Renal pelvis (tissue), 4 donors: ENCODE data around the gene PRKCZ. TPM values are rescaled to one million over a fixed set of nuclear protein-coding genes. Genes with fewer than 3 reads are reported as not detected.

Source experiments
- DNase-seq: peaks from one replicate; pipeline ENCODE4 v3.0.0-alpha.2; 2013
- polyA plus RNA-seq, 3 donors: library from polyadenylated mRNA; unstranded; fragments of 120-200 nt; gene quantifications; one replicate each; pipeline ENCODE4 v1.2.1, GENCODE V29; 2013; ENCODE audit not compliant: insufficient read length in 3 of 3

Gene PRKCZ
- polyA plus RNA-seq, 3 donors = 33.2 to 37.7 (median 34.5) TPM

DNA sequence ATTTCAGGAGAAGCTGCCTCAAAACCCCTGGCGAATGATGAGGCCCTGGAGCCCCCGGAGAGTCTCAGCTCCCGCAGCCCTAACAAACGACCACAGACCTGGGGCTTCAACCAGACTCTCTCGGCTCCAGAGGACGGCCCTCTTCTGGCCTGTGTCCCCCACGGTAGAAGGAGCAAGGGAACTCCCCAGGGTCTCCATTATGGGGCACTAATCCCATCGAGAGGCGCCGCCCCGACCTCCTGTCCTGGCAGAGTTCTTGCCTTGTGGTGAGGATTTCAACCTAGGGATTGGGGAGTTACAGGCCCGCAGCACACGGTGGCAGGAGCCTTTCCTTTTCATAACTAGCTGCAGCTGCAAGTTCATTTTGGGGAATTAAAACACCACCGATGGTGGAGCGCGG is 138.1 kb downstream of the PRKCZ start:
- DNase-seq = no peak

DNA sequence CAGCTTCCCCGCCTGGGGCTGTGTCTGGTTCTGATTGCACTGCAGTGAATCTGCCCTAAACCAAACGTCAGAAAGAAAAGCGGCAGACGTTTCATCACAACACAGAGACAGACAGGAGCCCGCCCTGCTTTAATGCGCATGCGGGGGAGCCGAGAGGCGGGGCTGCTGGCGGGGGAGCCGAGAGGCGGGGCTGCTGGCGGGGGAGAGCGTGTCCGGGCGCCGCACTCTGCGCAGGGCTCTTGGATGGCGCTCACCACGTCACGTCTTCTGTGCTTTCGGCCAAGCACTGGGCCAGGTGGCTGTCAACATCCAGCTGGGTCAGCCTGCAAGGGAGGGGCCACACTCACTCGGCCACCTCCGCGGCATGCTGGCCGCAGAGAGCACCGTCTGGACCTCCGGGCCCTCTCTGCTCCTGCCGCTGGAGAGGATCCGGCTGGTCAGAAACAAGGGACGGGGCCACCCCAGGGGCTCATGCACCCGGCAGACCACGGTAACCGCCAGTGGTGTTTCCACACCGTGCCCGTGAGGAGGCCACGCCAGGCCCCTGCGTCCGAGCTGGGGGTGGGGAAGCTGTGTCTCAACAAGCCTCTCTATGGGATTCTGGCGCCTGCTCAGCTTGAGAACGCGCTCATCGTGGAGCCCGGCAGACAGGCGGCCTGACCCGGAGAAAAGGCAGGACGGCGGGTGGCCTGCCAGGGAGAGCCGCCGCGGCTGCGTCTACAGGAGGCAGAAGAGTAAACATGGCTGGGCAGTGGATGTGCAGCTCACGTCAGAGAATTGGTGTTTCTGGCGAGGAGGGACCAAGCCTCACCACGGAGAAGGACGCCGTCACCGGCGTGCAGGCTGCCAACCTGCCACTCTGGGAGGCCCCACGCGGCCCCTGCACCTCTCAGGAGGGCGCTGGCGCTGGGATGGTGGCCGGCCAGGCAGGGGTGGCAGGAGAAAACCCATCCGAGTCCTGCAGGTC is 139.5 kb downstream of the PRKCZ start:
- peak; percentile 93 for DNase-seq

DNA sequence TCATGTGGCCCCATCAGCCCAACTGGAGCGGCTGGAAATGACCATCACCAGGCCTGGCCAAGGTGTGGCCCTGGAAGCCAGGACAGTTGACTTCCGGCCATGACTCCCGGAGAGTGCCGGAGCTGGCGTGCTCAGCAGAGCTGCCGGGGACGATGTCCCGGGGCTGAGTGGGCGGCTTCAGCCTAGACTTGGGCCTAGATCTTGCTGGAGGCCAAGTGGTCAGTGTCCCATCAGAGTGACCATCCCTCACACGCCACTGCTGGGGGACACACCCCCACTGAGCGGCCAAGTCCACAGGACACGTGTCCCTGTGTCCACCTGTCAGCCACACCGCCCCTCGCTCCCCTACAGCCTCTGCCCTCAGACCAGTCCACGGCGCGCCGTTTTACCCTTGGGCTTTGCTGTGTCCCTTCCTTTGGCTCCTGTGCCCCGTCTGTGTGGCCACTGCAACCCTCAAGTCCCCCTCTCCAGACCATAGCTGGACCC is 140.3 kb downstream of the PRKCZ start:
- no peak for DNase-seq

DNA sequence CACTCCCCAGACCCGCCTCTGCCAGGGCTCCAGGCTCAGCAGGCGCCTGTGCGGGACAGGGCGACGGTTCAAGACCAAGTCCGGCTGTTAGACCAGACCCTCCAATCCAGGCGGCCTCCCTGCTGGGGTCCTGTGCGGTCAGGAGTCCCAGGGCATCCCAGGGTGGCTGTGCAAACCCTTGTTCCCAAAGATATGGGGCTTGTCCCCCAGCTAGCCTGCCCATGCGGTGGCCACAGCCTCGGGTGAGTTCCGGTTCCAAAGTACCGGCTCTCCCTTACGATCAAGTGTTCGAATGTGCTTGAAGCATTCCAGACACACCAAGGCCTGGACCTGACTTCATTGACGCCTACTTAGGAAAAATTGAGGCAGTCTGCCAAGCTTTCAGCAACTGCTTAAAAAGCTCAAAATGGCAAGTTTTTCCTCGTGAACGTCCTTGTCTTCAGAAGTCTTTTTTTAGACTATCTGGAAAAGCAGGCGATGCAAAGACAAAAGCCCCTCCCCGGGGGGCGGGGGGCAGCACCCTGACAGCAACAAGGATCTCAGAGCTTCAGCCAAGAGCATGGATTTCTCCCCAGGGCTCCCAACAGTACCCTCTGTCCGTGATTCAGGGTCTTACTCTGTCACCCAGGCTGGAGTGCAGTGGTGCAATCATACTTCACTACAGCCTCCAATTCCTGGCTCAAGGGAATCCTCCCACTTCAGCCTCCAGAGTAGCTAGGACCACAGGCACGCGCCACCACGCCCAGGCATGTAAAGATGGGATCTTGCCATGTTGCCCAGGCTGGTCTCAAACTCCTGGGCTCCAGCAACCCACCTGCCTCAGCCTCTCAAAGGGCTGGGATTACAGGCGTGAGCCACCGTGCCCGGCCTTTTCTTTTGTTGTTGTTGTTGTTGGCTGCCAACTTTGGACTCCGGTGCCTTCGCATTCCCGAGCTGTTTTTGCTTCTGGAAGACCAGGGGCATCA is 142.1 kb downstream of the PRKCZ start:
- no peak for DNase-seq

DNA sequence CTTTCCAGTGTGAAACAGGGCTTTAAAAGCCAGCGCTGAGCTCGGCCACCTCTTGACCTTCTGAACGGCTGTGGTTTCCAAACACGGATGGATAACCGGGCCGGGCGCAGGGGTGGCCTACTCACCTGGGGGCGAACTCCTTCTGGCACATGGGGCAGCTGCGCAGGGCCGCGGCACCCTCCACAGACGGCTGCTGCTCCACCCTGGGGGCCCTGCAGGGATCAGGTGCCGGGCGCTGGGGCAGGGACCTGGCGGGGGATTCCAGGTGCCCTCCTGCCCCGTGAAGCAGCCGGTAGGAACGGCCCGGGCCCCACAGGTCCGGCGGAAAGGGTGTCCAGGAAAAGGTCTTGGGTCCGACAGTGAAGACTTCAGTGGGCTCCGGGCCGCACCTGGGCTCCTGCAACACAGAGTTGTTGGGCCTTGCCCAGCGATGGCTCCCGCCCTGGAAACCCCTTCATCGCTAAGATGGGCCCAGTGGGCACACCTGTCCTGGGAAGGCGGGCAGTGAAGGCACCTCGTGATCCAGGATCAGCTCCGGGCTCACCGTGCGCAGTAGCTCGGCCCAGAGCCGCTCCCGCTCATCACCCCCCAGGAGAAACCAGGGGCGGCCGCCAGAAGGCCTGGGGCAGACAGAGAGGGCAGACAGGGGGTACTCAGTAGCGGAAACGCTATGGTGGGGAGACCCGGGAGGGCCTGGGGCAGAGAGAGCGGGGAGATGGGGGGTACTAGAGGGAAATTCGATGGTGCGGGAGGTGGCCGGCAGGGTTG is 143.5 kb downstream of the PRKCZ start:
- DNase-seq = no peak

DNA sequence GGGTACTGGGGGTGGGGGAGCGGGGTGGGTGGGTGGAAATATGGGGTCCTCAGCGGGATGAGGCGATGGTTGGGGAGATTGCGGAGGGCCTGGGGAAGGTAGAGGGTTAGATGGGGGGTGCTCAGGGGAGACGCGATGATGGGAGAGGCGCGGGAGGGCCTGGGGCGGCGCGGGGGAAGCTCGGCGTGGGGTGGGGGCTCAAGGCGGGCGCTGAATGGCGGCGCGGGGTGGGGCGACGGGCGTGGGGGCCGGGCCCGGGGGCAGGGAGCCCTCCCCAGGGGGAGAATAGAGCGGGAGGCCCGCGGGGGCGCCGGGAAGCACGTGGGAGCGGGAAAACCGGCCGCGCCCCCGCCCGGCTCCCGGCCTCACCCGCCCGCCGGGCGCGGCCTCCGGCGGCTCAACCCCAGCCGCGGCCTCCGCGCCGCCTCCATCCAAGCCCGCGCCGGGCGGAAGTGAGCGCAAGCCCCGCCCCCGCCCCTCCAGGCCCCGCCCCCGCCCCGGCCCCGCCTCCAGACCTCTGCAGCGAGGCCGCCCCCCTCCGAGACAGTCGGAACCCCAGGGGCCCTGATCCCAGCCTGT is 144.2 kb downstream of the PRKCZ start, which contains the start of gene FAAP20:
Gene FAAP20 (minus strand): TSS at position 454 of the 579 bp plus-strand sequence. CDS start 23 bp downstream, at position 431.
- no peak for DNase-seq

DNA sequence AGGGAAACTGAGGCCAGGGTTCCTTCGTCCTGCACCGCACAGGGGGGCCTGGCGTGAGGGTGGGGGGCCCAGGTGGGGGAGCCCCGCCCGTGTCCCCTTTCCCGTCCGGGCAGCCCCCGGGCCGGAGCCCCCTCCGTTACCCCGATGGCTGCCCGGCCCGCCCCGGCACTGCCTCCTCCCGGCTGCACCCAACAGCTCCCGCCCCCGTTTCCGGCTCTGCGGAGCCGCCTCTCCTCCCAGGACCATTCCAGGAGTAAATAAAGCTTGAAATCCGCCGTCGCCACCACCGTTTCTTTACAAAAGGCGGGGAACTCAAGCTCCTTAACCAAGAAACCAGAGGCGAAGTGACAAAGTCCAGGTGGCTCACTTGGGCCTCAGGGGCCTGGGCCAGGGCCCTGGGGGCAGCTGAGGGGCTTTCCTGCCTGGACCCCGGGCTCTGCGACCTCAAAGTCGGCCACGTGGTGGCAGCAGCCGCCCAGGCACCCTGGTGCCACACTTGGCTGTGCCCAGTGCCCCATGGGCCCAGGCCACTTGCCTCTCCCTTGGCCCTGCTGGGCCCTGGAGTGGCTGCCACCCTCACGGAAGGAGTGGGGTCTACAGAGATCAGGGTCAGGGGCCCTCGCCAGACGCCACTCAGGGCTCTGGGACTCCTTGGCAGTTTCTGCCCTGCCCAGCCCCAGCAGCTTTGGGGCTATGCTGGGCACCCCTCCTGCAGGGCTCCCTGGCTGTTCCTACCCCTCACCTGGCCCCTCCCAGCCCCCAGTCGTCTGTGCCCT is 144.9 kb downstream of the PRKCZ start:
- peak; percentile 83 for DNase-seq

DNA sequence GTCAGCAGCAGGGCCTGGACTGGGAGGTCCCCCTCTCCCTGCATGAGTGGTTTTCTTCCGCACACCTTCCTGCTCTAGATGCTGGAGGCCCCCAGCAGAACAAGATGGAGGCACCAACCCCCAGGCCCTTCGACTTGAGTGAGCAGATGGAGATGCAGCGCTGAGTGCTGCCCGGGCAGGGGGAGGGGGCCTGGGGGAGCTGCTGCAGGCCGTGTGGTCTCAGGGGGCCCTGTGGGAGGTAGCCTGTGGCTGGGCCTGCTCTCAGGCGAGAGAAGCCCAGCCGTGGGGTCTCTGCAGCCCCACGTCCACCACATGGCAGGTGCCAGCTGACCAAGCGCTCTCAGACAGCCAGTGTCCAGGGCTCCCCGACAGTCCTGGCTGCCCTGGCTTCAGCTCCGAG is 145.6 kb downstream of the PRKCZ start:
- no peak for DNase-seq

DNA sequence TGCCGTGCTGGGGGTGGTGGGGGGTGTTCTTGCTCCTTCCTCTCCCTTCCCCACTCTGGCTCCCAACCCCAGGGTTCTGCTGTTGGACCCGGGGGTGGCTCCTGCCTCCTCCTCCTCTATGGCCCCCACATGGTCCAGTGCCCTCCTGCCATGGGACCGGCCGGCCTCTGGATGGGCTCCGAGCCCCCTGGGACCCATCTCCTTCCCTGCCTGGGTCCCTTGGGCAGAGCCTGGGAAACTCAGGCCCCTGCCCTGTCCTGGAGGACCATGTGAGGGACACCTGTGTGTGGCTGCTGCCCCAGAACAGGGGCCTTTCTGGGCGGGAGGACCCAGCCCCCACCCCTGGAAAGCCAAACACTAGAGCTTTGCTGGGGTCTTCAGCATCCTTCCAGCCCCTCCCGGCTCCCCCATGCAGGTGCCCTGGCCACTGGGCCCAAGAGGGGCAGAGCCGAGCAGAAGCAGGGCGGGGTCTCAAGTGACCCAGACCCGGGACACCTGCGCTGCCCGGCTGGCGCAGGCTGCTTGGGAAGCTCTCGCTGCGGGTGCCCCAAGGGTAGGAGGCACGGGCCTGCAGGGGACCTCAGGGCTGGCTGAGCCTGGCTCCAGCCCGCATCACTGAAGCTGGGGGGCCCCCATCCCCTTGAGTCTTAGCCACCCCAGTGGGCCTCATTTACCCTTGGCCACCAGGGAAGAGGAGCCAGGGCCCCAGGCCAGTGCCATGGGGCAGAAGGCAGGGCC is 146.9 kb downstream of the PRKCZ start:
- no peak for DNase-seq

DNA sequence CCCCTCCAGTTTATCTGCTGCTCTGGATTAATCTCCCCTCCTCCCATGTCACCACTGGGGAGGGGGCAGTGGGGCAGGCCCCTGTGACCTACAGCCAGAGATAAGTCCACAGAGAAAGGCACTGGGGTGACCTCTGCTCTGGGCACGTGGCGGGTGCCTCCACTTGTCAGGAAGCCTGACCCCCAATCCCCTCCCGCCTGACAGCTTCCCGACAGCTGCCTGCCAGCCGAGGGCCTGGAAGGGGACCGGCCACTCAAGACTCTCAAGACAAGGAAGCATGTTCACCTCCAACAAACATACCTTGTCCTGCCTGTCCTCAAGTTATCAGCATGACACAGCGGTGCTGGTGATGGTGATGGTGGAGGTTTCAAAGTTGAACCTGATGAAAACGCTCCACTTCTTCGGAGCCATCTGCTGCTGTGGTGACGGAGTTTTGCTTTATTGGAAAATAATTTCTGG is 147.5 kb downstream of the PRKCZ start:
- no peak for DNase-seq

DNA sequence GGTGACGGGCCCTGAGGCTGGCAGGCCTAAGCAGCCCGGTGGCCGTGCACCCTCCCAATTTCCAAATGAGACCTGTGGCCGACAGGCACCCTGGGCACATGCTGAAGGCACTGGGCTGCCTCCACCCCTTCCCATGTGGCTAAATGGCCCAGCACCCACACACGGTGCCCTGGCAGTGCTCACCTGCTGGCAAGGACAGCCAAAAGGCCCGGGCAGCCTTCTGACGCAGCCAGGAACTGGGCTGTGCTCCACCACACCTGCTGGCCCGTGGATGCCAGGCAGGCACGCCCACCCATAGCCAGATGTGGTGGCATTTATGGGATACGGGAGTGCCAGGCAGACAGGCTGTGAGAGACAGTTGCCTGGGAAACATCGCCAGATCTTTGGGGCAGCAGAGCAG is 148.4 kb downstream of the PRKCZ start:
- DNase-seq = no peak

DNA sequence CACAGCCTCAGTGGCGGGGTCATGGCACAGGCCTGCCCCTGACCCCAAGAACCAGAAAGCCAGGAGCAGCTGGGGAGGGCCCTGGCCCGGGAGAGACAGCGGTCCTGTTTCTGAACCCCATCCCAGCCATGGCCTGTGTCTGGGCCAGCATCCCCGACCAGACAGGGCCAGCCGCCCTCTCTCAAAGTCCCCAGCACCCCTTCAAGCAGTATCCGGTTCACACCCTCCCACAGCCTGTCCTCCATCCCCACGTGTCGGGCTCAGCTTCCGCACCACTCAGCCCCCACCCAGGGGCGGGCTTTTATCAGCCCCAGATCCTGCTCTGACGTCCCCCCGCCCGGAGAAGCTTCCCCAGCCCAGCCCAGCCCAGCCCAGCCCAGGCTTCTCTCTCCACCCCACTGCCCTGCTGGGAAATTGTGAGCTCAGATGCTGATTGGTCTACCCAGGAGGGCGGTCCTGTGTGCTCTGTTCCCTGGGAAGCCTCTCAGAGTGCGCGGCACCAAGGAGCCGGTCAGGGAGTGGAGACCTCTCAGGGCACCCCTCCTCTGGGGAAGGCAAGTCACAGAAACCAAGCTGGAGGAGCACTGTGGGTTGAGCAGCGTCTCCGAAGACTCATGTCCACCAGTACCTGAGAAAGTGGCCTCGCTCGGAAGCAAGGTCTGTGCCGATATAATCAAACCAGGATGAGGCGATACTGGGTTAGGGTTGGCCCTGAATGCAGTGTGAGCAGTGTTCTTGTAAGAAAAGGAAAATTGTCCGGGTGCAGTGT is 149.0 kb downstream of the PRKCZ start:
- peak; percentile 90 for DNase-seq

DNA sequence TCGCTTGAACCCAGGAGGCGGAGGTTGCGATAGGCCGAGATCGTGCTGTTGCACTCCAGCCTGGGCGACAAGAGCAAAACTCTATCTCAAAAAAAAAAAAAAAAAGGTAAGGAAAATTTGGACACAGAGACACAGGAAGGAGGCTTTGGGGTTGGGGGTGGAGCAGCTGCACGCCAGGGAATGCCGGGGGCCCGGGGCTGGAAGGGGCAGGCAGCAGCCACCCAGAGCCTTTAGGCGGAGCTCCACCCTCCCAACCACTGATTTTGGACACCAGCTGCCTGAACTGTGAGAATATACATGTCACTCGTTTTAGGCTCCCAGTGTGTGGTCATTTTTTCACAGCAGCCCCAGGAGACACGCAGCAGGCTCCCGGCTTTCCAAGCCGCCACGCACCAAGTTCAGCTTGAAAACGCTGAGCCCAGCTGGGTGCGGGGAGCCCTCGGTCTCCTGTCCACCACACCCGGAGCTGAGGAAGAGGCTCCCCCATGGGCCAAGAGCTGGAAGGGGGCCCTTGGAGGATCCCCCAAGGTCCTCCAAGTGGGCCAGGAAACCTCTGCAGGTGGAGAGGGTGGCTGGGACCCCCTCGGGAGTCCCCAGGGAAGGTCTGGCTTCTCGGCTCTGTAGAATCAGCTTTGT is 150.2 kb downstream of the PRKCZ start:
- no peak for DNase-seq

DNA sequence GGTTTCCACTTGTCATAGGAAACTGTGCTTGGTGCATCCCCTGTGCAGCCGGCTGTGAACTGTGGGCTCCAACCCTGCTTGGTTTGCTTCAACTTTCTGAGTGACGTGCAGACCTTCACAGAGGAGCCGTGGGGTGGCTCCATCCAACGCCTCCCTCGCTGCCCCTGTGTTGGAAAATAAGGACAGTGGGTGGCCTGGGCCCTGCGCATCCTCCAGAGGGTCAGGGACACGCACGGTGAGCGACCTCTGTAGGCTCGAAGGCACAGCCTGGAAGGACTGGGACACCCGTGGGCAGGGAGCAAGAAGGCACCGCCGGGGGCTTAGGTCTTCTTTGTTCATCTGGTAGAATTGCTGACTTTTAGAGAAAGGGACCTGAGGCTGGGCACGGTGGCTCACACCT is 150.9 kb downstream of the PRKCZ start:
- no peak for DNase-seq

DNA sequence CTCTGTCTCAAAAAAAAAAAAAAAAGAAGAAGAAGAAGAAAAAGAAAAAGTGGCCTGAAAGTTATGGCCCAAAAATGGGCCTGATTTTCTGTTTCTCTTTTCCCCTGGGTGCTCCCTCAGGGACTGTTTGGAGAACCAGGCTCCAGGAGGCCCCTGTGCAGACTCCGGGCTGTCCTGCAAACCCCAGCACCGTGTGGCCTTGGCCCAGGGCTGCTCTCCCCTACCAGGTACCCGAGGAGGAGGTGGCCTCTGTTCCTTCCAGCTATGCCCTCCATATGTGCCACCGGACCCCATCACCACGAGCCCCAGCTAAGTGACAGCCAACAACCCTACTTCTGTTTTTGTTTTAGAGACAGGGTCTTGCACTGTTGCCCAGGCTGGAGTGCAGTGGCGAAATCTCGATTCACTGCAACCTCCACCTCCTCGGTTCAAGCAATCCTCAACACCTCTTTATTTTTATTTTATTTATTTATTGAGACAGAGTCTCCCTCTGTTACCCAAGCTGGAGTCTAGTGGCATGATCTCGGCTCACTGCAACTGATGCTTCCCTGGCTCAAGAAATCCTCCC is 151.9 kb downstream of the PRKCZ start:
- no peak for DNase-seq

DNA sequence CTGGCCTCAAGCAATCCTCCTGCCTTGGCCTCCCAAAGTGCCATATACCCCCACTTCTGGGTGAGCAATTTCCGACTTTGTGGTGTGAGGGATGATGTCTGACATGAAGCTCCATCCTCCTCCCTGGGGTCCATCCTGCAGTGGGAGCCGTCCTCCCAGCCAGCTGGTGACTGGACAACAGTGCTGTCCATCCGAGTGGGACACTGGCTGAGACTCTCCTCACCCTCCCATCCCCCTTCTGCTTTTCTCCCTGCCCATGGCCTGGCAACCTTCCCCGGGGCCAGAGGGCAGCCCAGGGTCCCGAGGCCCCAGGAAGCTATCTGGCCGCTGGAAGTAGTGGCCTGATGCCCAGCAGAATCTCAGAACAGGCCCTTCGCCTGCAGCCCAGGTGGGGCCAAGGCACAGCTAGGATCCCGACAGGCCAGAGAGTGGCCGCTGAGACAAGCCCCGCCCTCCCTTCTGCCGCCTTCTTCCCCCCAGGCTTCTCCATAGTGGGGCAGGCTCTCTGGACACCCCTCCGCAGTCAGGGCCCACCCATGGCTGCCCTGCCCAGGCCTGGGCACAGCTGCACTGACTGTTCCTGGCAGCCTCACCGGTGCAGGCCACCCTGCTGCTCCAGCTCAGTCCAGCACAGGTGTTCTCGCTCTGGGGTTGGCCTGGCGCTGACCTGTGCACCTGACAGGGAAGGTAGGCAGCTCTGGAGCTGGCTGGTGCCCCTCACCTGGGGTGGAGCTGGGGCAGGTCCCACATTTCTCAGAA is 152.8 kb downstream of the PRKCZ start:
- no peak for DNase-seq
